ENCODE results near the gene TMF1.
A peak's percentile ranks its signal among the peaks of the same experiment; 100 is the strongest.

The TMF1 gene

DNA sequence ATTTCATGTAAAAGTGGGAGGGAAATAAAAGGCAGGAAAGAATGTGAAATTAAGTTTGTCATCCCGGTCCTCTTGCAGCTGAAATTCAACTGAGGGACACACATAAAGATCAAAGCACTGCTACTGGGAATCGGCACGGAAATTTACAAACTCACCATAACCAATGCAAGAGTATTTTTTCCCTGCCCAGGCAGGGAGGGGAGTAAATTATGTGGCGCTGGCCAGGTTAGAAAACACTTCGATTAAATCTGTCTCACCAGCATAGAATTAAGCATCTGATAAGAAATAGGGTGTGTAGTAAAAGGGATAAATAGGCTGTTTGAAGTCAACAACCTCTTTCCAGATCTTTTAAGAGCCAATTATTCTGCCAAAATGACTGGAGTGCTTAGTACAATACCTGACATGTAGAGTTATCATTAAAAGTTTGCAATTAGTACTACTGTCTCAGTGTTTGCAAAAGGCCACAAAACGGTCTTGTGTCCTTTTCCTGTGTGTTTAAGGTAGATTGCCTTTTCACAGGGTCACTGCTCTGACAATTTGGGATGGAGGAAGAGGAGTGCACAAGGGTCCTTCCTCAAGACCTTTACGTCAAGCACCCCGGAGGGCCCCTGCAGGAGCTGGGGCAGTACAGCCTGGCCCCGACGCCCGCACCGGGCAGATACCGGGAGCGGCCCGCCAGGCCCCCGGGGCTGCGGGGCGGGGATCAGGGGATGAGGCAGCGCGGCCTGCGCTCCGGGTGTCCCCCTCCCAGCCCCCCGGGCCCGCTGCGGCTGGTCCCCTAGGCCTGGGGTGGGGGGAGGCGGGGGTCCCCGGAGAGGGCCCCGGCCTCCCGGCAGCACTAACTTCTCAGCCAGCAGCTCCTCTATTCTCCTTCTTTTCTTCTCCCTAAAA, 27.4 kb upstream of the TMF1 start:
- no peak for DNase-seq

GRCh38 chr3:69072928-69073327, 20.8 kb upstream of the TMF1 start:
- no peak for DNase-seq

GRCh38 chr3:69066121-69066520, 14.0 kb upstream of the TMF1 start:
- no peak for DNase-seq

DNA sequence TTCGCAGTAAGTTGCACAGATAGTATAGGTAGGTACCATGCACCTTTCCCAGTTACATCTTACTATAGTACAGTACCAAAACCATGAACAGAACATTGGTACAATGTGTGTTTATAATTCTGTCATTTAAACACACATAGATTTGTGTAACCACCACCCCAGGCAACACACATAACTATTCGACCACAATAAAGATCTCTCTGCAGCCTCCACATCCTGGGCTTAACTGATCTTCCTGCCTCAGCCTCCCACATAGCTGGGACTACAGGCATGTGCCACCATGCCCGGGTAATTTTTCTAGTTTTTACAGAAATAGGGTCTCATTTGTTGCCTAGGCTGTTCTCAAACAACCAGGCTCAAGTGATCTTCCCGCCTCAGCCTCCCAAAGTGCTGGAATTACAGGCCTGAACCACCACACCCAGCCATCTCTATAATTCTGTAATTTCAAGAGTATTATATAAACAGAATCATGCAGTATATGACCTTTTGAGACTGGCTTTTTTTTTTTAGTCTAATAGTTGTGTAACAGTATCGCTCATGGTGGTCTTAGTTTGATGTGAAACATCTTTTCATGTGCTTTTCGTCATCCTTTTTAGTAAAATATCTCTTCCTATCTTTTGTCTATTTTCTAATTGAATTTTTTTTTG, 13.3 kb upstream of the TMF1 start:
- no peak for DNase-seq

DNA sequence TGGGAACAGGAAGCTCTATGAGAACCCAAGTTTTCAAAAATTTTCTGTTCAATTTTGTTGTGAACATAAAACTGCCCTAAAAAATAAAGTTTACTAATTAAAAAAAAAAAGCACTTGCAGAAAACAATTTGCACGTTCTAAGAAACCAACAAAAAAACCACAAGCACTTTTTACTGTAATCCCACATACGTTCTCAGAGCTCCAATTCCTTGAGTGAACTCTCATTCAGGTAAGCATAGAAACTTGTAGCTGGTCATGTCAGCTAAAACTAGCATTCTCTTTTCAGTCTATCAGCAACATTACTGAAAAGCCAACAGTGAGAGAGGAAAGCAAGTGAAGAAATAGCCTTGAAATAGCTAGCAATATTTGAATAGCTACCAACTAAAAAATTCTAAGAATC, 11.5 kb upstream of the TMF1 start:
- DNase-seq = no peak

GRCh38 chr3:69059688-69060087, 7.6 kb upstream of the TMF1 start:
- DNase-seq = no peak

DNA sequence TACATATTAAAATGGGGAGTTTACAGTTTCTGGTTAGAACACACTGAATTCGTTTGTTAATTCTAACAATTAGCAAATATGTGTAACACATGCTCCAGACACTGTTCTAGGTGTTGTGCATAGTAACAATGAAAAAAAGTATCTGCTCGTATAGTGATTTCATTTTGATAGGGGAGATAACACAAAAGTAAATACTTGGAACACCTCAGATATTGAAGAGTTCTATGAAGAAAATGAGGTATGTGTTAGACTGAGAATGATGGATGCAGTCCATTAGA, 6.8 kb upstream of the TMF1 start:
- no peak for DNase-seq

GRCh38 chr3:69058180-69058946, 6.2 kb upstream of the TMF1 start:
- DNase-seq = no peak

GRCh38 chr3:69052472-69052898, 352 bp upstream of the TMF1 start:
- DNase-seq = no peak

- DNase-seq = no peak
Observed at GRCh38 chr3:69048990-69049389, 3.1 kb downstream of the TMF1 start.

- no peak for DNase-seq
Observed at GRCh38 chr3:69044608-69045007, 7.5 kb downstream of the TMF1 start.

DNA sequence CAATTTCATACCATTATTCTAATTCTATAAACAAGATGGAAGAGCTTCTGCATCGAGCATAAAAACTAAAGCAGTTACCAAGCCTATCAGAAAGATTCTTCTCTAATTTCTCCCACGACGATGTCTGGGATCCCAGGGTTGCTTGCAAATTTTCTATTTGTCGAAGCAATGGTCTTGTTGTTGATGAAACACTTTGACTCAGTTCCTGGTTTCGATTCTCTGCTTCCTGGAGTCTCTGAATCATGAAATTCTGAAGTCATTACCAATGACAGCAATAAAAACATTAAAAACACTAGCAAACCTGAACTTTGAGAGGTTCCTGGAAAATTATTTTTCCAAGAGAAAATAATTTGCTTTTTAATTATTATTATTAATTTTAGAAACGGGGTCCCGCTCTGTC, 18.7 kb downstream of the TMF1 start:
- DNase-seq = no peak

DNA sequence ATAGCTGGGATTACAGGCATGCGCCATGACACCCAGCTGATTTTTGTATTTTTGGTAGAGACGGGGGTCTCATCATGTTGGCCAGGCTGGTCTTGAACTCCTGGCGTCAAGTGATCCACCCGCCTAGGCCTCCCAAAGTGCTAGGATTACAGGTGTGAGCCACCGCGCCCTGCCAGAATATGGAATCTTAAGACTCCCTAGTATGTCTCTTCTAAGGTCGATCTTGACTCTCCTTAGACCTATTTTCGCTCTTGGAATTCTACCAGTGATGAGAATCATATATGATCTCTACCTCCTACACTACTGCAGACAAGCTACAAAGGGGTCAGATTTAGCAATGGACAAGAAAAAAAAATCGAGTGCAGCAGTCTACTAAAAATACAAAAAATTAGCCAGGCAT, 19.4 kb downstream of the TMF1 start:
- no peak for DNase-seq

DNA sequence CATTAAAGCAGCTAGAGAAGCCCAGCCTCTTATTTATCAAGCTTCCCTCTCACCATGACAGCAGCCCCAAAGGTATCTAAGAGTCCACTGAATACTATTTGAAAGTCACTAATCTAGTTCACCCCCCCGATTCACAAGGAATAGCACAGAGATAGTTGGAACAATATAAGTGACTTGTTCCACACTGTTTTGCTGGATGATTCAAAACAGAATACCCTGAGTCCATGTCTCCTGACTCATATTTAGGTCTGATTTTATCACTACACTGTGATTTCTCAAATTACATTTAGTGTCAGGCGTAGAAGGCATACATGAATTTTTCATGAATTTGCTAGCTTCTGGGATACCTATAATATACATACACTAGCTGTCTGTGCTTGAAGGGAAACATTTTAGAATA, 20.0 kb downstream of the TMF1 start:
- no peak for DNase-seq

- no peak for DNase-seq
Observed at GRCh38 chr3:69031635-69032034, 20.5 kb downstream of the TMF1 start.

DNA sequence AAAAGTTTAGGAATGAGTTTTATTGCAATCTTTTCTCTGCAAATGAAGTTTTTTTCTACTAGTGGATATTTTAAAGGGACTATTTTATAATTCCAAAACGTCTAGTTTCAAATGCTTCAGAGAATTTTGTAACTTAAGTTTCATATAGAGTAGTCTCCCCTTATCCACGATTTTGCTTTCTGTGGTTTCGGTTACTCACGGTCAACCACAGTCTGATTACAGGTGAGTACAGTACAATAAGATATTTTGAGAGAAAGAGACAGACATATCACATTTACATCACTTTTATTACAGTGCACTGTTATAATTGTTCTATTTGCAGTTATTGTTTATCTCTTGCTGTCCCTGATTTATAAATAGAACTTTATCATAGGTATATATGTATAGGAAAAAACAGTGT, 31.3 kb downstream of the TMF1 start:
- no peak for DNase-seq

DNA sequence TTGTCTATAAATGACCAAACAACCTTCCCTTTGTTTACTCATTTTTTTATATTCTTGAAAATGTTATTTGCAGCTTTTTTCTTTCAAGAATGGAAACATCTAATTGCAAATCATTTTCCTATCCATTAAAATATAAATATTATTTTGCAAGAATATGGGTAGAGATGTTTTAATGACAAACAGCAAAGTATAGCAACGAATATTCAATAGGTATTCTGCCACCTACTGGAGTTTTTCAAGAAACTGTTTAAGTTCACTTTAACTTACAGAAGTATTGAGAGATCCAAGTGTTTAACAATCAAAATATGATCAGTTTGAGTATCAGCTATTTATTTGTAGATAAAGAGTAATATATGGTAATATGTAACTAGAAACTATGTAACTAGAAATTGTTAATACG, 31.7 kb downstream of the TMF1 start:
- DNase-seq = no peak

GRCh38 chr3:69016901-69017300, 35.2 kb downstream of the TMF1 start:
- DNase-seq = no peak

DNA sequence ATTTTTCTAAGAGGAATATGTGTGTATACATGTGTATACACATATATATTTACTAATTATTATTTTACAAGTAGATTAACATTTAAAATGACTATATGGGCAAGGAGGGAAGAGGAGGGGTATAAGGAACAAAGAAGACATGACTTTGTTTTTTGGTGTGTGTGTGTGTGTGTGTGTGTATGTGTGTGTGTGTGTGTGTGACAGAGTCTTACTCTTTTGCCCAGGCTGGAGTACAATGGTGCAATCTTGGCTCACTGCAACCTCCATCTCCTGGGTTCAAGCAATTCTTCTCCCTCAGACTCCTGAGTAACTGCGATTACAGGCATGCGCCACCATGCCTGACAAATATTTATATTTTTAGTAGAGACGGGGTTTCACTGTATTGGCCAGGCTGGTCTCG, 36.0 kb downstream of the TMF1 start:
- DNase-seq = no peak

GRCh38 chr3:69014022-69014580, 38.0 kb downstream of the TMF1 start:
- DNase-seq = no peak

DNA sequence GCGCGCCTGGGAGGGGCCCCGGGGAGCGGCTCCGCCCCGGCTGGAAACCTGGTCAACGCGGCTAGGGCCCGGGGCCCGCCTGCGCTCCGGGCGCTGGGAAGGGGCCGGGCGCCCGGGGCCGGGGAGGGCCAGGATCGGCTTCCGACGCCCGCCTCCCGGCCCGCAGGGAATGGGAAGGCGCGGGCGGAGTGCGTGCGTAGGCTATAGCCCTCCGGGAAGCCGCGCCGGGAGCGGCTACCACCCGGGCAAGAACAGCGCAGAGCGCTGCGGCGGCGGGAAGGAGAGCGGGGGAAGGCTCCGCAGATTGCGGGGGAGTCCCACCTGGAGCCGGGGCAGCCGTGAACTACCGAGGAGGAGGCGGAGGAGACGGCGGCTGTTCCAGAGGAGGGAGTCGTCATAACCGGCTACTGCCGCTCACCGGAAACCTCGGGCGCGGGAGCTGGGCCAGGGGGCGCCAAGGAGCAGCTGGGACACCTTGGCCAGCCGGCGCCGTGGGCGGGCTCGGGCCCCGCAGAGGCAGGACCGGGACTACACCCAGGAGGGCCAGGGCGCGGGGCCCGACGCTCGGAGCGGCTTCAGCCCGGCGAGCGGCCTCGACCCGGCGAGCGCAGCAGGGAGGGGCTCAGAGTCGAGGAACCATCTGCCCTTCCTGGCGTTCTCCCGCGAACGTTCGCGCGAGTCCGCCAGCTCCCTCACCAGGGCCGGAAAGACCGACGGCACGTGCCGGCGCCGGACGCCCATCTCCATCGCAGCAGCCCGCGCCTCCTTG, 38.7 kb downstream of the TMF1 start, which contains the start of gene EOGT:
TSS of gene EOGT (minus strand) at position 432 of the 769 bp plus-strand sequence. CDS start 3,838 bp downstream, outside the sequence.
- DNase-seq = peak in 1 of 2 experiments; percentile 9

- DNase-seq = no peak
Observed at GRCh38 chr3:69012800-69013252, 39.3 kb downstream of the TMF1 start.
